Hematopoietic multipotent progenitor cell (in vitro differentiated cells): Measurements from ENCODE around the gene IL20RA. TPM values are rescaled to one million over a fixed set of nuclear protein-coding genes. Genes with fewer than 3 reads are reported as not detected.
"Not testable (repeated sequence)": the region's sequence is repeated elsewhere in the genome, so short reads cannot be mapped to it uniquely, and the experiment has no call there.

Experiments
- DNase-seq, 3 donors: peaks; one replicate each; pipeline ENCODE4 v3.0.0-alpha.2; 2011 to 2015; ENCODE audit warnings: low read depth in 2 of 3, low spot score in 2 of 3
- total RNA-seq: library from RNA; depleted of rRNA; stranded (reverse); fragments of >200 nt; gene quantifications from one replicate; pipeline ENCODE4 v1.2.3, GENCODE V29; 2012

The IL20RA gene
- total RNA-seq, 1 donor = not detected

DNA sequence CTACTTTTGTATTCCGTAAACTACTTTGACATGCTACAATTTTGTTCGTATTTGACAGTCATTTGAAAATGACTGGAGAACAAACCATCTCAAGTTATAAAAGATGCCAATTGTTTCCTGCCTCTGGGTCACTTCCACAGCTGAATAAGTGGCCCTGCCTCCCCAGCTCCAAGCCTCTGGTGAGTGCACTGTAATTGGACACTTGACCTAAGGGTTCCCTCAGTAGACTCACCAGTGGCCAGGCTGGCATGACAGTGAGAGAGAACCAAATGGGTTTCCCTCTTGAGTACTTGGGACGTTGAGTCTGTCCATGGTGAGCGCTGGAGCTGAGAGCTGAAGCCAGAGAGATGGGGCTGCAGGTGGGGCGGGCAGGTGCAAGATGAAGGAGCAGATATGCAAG is 65.6 kb downstream of the IL20RA start:
- DNase-seq = no peak

DNA sequence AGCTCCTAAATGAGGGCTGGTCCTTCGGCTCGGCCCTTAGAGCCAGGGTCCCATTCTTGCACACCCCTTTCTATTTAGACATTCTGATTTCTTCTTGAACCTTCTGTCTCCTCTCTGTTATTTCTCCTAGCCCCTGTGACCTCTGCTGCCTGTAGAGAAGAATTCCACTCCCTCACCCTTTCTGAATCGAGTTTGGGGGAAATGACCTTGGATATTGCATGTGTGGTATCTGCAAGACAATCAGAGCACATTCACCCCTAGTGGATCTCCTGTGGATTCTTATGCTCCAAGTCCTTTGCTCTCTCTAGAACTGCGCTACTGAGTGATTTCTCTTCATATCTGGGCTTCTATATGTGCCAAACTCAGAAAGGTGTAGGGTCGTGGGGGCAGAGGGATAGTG is 67.7 kb downstream of the IL20RA start:
- no peak for DNase-seq

DNA sequence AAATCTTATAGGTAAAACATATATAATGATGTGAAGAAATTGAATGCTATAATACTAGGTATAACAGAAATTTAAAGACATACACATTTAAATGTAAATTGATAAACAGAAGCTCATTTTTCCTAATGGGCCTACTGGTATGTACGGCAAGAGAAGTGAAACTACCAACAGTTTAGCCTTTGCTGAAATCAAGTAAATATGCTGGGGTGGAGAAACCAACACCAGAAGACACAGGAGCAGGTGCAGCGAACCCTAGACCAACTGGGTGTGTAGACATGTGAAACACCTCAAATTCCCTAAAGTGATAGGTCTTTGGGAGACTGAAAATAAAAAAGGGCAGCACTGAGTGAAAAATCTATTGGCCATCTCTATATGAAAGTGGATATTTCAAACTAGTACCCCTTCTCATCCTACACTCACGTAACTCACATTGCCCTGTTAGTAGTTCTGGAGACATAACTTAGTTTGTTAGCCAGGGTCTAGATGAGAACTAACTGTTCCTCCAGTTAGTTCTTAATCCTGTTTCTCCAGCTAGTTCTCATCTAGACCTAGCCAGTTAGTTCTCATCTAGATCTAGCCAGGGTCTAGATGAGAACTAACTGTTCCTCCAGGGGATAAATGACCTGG is 69.6 kb downstream of the IL20RA start:
- DNase-seq = no peak

DNA sequence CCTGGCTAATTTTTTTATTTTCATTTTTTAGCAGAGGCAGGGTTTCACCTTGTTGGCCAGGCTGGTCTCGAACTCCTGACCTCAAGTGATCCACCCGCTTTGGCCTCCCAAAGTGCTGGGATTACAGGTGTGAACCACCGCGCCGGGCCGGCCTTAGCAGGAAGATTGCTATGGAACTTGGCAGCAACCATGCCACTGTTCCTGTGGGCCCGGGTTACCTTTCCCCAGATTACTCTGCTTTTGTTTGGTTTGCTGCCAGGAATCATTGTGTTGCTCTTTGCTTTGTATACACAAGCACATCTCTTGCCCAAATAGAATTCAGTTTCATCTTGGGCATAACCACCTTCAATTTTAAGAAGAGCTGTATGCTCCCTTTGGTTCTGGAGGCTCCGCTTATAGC is 71.0 kb downstream of the IL20RA start:
- DNase-seq = not testable (repeated sequence)

DNA sequence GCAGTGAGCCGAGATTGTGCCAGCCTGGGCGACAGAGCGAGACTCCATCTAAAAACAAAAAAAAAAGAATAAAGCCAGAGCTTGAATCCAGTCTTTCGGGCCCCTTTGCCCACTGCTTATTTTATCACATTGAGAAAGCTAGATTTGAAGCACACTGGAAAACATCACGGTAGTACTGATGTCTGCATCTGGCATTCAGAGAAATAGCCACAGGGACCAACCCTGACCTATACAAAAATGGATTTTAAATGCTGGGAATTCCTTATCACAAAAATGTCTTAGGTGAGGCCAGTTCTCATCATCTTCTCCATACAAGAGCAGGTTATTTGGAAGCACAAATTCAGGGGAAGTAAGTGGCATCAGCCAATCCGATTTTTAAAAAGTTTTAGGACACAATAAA is 73.2 kb downstream of the IL20RA start:
- no peak for DNase-seq

DNA sequence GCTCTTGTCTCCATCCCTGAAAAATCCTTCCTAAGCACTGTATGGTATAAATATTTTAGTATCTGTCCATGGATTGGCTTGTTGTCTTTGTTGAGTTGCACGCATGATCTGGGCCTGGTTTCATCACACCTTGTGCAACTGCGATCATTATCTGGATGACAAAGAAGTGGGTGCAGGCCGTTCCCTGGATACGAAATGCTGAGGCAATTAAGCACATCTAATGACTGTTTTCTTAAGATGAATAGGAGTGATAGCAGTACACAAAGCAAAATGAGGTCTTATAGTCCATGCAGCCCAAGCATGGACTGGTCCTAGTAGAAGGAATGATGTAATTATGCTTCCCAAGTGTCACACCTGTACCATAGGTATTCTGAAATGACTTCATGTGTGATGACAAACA is 74.8 kb downstream of the IL20RA start:
- no peak for DNase-seq

DNA sequence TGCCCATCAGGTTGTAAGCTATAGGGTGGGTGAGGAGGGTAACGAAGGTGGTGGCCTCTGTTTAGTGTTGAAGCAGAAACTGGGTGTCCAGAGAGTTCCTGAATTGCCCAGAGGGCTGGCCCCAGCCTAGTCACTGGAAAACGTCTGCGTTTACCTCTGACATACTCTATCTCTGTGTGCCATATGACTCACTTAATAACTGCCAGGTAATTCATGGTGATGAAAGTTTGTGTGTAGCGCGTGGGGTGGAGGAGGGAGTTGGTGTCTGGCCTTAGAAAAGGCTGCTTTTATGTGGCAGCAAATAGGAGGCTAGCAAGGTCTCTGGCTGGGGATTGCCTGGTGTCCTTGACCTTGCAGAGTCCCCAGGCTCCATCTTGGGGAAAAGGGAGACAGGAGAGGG is 75.3 kb downstream of the IL20RA start:
- no peak for DNase-seq

DNA sequence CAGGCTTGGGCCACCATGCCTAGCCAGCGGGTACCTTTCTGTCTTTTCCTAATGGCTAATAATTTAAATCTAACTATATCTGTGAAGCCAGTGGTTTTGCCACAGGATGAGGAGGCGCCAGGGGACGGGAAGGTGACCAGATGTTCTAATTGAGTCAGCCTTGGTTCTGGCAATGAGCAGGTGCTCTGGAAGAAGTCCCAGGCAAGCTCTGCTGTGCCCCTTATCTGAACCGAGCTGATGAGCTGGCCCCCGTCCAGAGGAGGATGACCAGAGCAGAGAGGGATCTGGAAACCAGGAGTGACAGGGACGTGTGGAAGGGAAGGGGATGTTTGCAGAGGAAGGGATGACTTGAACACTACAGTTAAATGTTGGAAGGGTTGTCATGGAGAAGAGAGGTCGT is 75.9 kb downstream of the IL20RA start:
- no peak for DNase-seq

DNA sequence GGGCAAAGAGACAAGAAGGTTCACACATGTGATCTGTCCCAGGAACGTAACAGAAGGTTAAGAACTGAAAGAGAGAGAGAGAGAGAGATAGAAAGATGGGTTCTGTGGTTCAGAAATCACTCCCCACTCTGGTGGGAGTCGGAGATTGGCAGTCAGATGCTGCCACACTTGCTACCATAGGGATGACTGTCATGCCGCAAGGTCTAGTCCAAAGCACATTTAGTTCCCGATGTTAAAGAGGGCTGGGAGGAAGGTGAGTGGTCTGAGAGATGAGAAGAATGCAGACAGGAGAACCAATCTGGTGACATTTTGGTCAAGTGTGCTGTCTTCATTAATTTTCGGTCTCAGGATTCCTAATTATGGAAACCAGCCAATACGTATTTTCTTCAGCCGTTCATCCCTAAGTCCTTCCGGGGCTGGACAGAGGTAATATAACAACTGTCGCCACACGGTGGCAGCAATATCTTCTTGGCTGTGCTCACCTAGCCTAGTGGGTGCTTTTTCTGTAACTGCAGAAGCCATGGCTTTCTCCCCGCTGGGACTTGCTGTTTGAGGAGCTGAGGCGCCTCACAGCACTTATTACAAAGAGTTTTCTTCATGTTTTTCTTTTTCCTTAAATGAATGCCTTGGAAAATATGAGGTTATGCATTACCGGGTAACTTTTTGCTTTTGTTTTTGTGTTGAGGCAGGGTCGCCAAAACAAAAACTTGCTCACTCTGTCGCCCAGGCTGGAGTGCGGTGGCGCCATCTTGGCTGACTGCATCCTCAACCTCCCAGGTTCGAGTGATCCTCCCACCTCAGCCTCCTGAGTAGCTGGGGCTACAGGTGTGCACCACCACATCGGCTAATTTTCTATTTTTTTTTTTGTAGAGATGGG is 76.7 kb downstream of the IL20RA start:
- DNase-seq = peak; percentile 10 to 72 (median 52)

DNA sequence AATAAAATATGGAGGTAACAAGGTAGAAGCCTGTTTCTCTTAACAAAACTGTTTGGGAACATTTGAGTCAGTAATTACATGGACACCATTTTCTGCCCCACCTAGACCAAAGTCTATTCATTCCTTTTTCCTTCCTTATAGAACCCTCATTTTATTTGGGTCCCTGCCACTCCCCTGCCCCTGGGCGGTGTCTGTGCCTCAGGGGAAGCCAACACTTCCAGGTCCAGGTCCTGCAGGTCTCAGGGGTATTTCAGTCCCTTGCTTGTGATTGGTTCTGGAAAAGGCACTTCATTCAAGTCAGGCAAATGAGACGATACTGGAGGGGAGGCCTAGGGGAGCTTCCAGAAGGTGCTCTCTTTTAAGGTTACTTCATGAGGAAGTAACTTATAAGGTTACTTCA is 80.4 kb downstream of the IL20RA start:
- no peak for DNase-seq

DNA sequence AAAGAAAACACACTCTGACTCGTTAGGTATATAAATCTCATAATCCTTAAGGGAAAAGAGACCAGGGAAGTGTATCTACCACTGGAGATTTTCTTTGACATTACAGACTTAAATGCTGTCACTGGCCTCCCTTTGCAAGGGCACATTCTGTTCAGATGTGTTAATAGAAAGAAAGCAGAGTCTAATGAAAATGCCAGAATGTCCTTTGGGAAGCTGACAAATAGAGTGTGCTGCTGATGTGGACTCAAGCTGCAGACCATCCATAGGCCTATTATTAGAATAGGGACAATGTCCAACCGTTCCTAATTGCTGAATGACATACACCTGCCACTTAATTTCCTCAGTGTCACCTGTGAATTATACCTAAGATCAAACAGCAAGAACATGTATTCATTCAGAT is 81.5 kb downstream of the IL20RA start:
- no peak for DNase-seq

DNA sequence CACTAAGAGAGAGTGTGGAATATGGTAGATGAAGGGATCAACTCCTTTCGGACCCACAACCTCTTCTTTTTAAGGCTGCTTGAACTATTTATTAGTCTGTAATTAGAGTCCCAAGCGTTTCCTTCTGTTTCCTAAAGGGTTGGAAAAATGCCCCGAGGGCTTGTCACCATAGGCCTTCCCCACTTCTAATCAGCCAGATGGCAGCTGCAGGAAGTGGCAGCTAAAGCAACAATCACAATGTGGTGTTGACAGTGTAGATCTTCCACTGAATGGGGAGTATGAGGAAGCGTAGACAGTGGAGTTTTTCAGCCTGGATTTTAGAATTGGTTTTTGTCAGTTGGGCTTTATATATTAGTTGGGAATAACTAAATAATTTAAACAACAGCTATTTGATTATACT is 82.1 kb downstream of the IL20RA start:
- DNase-seq = peak in 2 of 3 donors; percentile 56 to 83

DNA sequence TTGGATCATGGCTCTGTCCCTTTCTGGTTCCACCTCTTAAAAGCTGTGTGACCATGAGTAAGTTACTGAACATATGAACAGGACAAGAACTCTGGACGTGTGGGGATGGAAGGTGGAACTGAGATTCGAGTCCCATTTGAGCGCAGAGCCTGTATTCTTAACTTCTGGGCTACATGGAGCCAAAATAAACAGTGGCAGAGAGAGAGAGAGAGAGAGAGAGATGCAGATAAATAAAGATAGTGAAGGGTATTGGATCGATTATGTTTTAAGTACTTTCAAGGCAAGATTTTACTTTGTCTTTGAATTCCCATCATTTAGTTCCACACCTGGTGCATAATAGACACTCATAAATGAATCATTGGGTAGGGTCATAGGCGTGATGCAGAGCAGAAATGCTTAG is 82.9 kb downstream of the IL20RA start:
- no peak for DNase-seq

DNA sequence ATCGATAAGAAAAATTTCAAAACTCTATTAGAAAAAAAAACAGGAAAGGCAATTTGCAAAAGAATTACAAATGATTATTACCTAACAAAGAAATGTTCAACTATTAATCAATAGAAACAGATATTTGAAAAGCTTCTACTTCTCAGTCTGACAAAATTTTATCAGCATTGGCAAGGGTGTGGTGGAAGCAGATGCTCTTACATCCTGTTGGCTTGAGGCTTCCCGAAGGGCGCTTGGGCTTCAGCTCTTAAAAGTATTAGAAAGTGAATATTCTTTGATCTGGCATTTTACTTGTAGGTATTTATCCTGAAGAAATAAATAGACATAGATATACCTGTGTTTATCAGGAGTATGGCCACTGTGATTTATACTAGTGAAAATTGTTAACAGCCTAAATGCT is 84.0 kb downstream of the IL20RA start:
- no peak for DNase-seq

DNA sequence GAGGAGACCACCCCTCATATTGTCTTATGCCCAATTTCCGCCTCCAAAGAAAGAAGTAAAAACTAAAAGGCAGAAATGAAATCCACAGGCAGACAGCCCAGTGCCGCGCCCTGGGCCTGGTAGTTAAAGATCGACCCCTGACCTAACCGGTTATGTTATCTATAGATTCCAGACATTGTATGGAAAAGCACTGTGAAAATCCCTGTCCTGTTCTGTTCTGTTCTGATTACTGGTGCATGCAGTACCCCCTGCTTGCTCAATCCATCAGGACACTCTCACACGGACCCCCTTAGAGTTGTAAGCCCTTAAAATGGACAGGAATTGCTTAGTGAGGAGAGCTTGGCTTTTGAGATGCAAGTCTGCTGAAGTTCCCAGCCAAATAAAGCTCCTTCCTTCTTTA is 84.8 kb downstream of the IL20RA start:
- not testable (repeated sequence) for DNase-seq

DNA sequence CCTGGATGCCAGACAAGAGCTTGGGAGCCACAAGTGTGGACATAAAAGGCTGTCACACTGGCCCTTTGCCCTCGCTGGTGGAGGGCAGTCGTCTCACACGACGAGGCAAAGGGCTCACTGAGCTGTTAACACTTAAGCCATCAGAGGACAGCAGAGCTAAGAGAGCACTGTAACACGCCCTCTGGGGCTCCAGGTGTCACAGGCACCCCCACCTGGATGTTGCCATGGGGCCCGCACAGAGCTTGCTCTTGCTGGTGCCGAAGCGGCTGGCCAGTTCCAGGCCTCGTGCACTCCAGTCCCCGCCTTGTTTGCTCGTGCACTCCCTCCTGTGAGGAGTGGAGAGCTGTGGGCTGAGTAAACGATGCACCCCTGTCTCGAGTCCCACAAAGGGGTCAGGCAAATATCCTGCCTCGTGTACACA is 85.3 kb downstream of the IL20RA start:
- no peak for DNase-seq

DNA sequence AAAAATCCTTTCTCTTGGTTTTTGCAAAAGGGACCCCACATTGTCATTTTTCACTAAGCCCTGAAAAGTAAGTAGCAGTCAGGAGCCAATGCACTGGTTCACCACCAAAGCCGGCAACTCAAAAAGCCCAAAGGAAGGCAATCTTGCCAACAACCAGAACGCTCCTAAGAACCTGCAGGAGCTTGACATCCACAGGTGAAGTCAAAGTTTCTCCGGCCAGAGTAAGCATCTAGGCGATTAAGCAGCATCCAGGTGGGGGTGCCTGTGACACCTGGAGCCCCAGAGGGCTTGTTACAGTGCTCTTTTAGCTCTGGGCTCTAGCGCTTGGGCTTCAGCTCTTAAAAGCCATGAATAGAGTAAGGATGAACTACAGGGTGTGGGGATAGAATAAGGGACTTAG is 86.6 kb downstream of the IL20RA start:
- no peak for DNase-seq

DNA sequence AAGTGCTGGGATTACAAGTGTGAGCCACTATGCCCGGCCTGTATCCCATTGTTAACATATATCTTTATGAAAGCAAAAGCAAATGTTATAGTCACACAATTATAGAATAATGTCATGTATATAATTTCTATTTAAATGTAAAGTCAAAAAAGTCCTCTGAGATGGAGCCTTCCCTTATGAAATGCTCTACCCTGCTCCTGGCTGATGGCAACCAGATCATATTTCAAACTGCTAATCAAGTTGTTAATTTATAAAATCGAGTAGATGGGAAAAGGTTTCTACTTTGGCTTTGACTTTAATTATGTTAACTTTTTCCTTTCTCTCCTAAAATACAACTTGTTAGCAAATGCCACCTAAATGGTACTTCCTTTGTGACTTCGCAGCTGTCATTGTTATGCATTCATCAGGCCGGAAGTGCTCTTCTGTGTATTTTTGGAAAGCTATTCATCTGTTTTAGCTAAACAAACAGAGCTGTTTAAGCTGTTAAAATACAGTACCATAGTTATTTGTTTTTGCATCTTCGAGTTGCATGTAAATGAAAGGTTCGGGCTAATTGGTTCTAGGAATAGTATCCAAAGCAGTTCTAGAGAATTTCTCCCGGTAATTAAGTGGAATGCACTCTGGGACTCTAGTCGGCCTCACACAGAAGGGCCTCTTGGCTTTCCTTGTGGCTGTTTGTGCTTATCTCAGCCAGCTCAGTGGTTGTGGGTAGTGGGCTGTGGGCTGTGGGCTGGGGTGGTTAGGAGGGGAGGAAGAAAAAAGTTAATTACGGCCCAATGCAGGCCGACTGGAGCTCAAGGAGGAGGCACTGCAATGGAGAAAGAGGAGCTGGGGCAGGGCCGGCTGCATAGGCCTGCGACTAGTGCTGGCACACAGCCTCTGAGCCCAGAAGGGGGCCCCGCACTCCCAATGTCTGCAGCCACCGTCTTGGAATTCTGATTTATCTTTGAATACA is 87.9 kb downstream of the IL20RA start:
- peak in 2 of 3 donors; percentile 48 to 78 for DNase-seq

DNA sequence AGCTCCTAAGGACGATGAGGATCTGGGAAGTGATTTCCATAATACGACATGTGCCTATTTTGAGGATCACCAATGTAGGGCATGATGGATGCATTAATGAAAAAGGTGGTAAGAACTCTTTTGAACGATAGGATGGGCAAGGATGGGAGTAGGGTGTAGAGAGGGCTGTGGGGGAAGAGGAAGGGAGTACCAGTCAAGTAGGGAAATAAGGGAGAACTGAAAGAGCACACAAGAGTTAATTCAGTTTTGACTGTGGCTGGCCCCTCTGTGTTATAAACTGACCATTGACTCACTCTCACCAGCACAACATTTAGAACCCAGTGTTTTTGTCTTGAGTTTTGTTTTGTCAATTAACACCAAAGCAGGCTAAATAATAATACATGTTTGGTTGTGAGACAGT is 89.6 kb downstream of the IL20RA start:
- no peak for DNase-seq

DNA sequence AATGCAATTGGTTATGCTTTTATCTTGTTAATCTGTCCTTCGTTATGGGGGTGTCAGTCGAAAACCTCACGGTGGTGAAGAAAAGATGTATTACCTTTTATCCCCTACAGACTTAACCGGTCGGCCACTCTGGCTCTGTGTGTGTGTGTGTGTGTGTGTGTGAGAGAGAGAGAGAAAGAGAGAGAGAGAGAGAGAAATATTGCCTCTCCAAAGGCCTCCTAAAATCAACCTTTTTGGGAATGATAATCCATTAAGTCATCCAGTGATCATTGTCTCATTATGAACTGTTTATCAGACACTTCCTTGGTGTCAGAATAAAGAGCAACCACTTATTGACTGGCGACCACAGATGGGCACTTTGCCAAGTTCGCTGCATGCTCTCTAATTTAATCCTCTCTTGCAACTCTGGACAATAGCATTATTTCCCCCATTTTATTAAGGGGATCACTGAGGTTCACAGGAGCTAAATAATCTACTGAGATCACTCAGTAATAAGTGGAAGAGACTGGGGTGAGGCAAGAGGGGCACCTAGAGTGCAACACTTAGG is 92.0 kb downstream of the IL20RA start:
- DNase-seq = peak in 1 of 3 donors; percentile 8
